H9 (cell line): ENCODE results near the gene STON2. TPM values are rescaled to one million over a fixed set of nuclear protein-coding genes. Genes with fewer than 3 reads are reported as not detected.

Experiments
- DNase-seq: peaks from one replicate; pipeline ENCODE4 v3.0.0-alpha.2; 2017
- H2AFZ ChIP-seq: one replicate; pipeline ENCODE4 v1.6.1; 2013; ENCODE audit warnings: mild to moderate bottlenecking, low read length, control low read depth, moderate library complexity
- H2AK5ac ChIP-seq: 2 replicates; pipeline ENCODE4 v1.6.1; 2013; ENCODE audit warnings: low read length, control low read depth, mixed read lengths; ENCODE audit not compliant: insufficient read length
- H2BK120ac ChIP-seq: one replicate; pipeline ENCODE4 v1.6.1; 2013; ENCODE audit warnings: low read depth, mild to moderate bottlenecking, low read length, control low read depth, inconsistent platforms; ENCODE audit not compliant: poor library complexity, severe bottlenecking
- H2BK12ac ChIP-seq: 2 replicates; pipeline ENCODE4 v1.6.1; 2013; ENCODE audit warnings: low read length, control low read depth, mixed read lengths, low read depth; ENCODE audit not compliant: insufficient read length
- H2BK15ac ChIP-seq: 2 replicates; pipeline ENCODE4 v1.6.1; 2013; ENCODE audit warnings: low read depth, low read length, control low read depth
- H2BK20ac ChIP-seq: one replicate; pipeline ENCODE4 v1.6.1; 2013; ENCODE audit warnings: low read depth, mild to moderate bottlenecking, low read length, control low read depth, inconsistent platforms; ENCODE audit not compliant: poor library complexity, severe bottlenecking
- H2BK5ac ChIP-seq: 2 replicates; pipeline ENCODE4 v1.6.1; 2013; ENCODE audit warnings: low read length, control low read depth, mixed read lengths; ENCODE audit not compliant: insufficient read length
- H3K14ac ChIP-seq: 2 replicates; pipeline ENCODE4 v1.6.1; 2013; ENCODE audit warnings: low read length, control low read depth; ENCODE audit not compliant: insufficient read depth
- H3K18ac ChIP-seq: 2 replicates; pipeline ENCODE4 v1.6.1; 2013; ENCODE audit warnings: low read depth, mild to moderate bottlenecking, mixed read lengths, low read length, control low read depth; ENCODE audit not compliant: insufficient read length
- H3K23ac ChIP-seq: 2 replicates; pipeline ENCODE4 v1.6.1; 2013; ENCODE audit warnings: low read length, control low read depth, mixed read lengths, low read depth; ENCODE audit not compliant: insufficient read length
- H3K23me2 ChIP-seq: 2 replicates; pipeline ENCODE4 v1.6.1; 2013; ENCODE audit warnings: low read depth, mild to moderate bottlenecking, mixed read lengths, low read length, control low read depth; ENCODE audit not compliant: insufficient read length, poor library complexity, severe bottlenecking
- H3K27ac ChIP-seq: 2 replicates; pipeline ENCODE4 v1.5.1; 2013; ENCODE audit warnings: low read length, control low read depth, mixed read lengths, low read depth; ENCODE audit not compliant: insufficient read length
- H3K27me3 ChIP-seq: 2 replicates; pipeline ENCODE4 v1.6.1; 2013; ENCODE audit warnings: low read length, control low read depth, inconsistent platforms; ENCODE audit not compliant: insufficient read depth
- H3K4ac ChIP-seq: 2 replicates; pipeline ENCODE4 v1.6.1; 2013; ENCODE audit warnings: low read depth, mild to moderate bottlenecking, control low read depth, inconsistent platforms, low read length, moderate library complexity
- H3K4me1 ChIP-seq: 2 replicates; pipeline ENCODE4 v1.6.1; 2013; ENCODE audit warnings: low read length, control low read depth, inconsistent platforms; ENCODE audit not compliant: insufficient read depth
- H3K4me2 ChIP-seq: 2 replicates; pipeline ENCODE4 v1.6.1; 2013; ENCODE audit warnings: low read length, control low read depth, mixed read lengths; ENCODE audit not compliant: insufficient read length, insufficient read depth
- H3K56ac ChIP-seq: 2 replicates; pipeline ENCODE4 v1.6.1; 2013; ENCODE audit warnings: low read depth, mild to moderate bottlenecking, mixed read lengths, low read length, control low read depth; ENCODE audit not compliant: insufficient read length
- H3K79me1 ChIP-seq: 2 replicates; pipeline ENCODE4 v1.6.1; 2013; ENCODE audit warnings: low read depth, mild to moderate bottlenecking, moderate library complexity, low read length, control low read depth, inconsistent platforms; ENCODE audit not compliant: insufficient read depth, poor library complexity, severe bottlenecking
- H3K79me2 ChIP-seq: 2 replicates; pipeline ENCODE4 v1.6.1; 2013; ENCODE audit warnings: low read length, control low read depth, inconsistent platforms; ENCODE audit not compliant: insufficient read depth
- H3K9ac ChIP-seq: 2 replicates; pipeline ENCODE4 v1.6.1; 2013; ENCODE audit warnings: low read length, control low read depth, mixed read lengths; ENCODE audit not compliant: insufficient read length; ENCODE audit errors: extremely low read depth
- H3K9me3 ChIP-seq: one replicate; pipeline ENCODE4 v1.6.1; 2013; ENCODE audit warnings: low read depth, low read length, inconsistent platforms; ENCODE audit not compliant: control insufficient read depth
- H3T11ph ChIP-seq: one replicate; pipeline ENCODE4 v1.6.1; 2013; ENCODE audit warnings: mild to moderate bottlenecking, low read length, control low read depth, inconsistent platforms
- H4K20me1 ChIP-seq: one replicate; pipeline ENCODE4 v1.6.1; 2013; ENCODE audit not compliant: control insufficient read depth, insufficient read length, insufficient read depth
- H4K5ac ChIP-seq: 2 replicates; pipeline ENCODE4 v1.6.1; 2013; ENCODE audit warnings: low read depth, mild to moderate bottlenecking, mixed read lengths, low read length, control low read depth; ENCODE audit not compliant: insufficient read length
- H4K8ac ChIP-seq: replicated peaks from 2 replicates; pipeline ENCODE4 v1.6.1; 2013; ENCODE audit warnings: low read length, control low read depth, mixed read lengths, low read depth; ENCODE audit not compliant: insufficient read length
- H4K91ac ChIP-seq: 2 replicates; pipeline ENCODE4 v1.6.1; 2013; ENCODE audit warnings: low read depth, mild to moderate bottlenecking, moderate library complexity, mixed read lengths, low read length, control low read depth; ENCODE audit not compliant: insufficient read length
- H3K27ac Mint-ChIP-seq, 3 experiments: 2 replicates in 2 of 3; 3 replicates in 1 of 3; pipeline ENCODE4 v1.8.0; 2020 to 2021; ENCODE audit warnings: mixed read lengths in 3 of 3, mild to moderate bottlenecking in 1 of 3, moderate library complexity in 1 of 3
- H3K27me3 Mint-ChIP-seq: 2 replicates; pipeline ENCODE4 v1.8.0; 2021; ENCODE audit warnings: low read depth, mild to moderate bottlenecking, moderate library complexity, mixed read lengths
- H3K36me3 Mint-ChIP-seq, 3 experiments: 2 replicates in 2 of 3; 3 replicates in 1 of 3; pipeline ENCODE4 v1.8.0; 2020 to 2021; ENCODE audit warnings: low read depth in 3 of 3, mixed read lengths in 3 of 3; ENCODE audit not compliant: insufficient read depth in 1 of 3
- H3K4me1 Mint-ChIP-seq, 2 experiments: 2 replicates each; pipeline ENCODE4 v1.8.0; 2020; ENCODE audit warnings: mixed read lengths in 2 of 2
- H3K4me3 Mint-ChIP-seq, 2 experiments: 2 replicates in 1 of 2; 3 replicates in 1 of 2; pipeline ENCODE4 v1.8.0; 2020 to 2021; ENCODE audit warnings: mild to moderate bottlenecking in 2 of 2, mixed read lengths in 2 of 2, moderate library complexity in 1 of 2
- H3K9me3 Mint-ChIP-seq, 2 experiments: 2 replicates in 1 of 2; 3 replicates in 1 of 2; pipeline ENCODE4 v1.8.0; 2020; ENCODE audit warnings: mild to moderate bottlenecking in 2 of 2, mixed read lengths in 2 of 2, moderate library complexity in 1 of 2
- CTCF ChIP-seq: fragments of 200-600 bp; sonication (generic); conservative IDR thresholded peaks from 3 replicates; pipeline ENCODE4 v1.8.0; 2021; ENCODE audit warnings: antibody characterized with exemption, mild to moderate bottlenecking
- WGBS: extraction: QIAGEN DNeasy Blood & Tissue Kit; methylation state at CpG from one replicate; pipeline ENCODE4 v1.1.7; 2013; ENCODE audit warnings: missing lambda C conversion rate, low lambda C conversion rate, mixed read lengths; ENCODE audit not compliant: insufficient read length; ENCODE audit errors: extremely low coverage; 5-methylcytosine and 5-hydroxymethylcytosine counted together
- total RNA-seq: library from RNA; stranded (reverse); gene quantifications from 2 replicates; pipeline ENCODE4 v1.2.1, GENCODE V29; 2021

STON2 gene
- total RNA-seq, 1 experiment from 2014 or later, result 62.9 TPM

GRCh38 chr14:81449576-81449975 lies 49.5 kb upstream of the STON2 start:
- Histone ChIP-seq H3K9me3 (no peaks in the 10 kb centered on the region), H3K4ac (no peak overlapping the region), H3T11ph (no peak overlapping the region), H3K23ac (no peak overlapping the region), H3K56ac (no peak overlapping the region), H2AFZ (no peak overlapping the region), H2AK5ac (no peak overlapping the region), H3K4me1 (peaks cover 5% of the 10 kb centered on the region; the same call in 1 of the 2 replicates), H3K79me2 (no peaks in the 10 kb centered on the region), H2BK5ac (no peak overlapping the region), H2BK20ac (no peak overlapping the region), H3K27me3 (no peaks in the 10 kb centered on the region), H2BK120ac (no peak overlapping the region), H2BK15ac (no peak overlapping the region), H3K14ac (no peak overlapping the region; the same call in 1 of the 2 replicates), H3K27ac (no peak overlapping the region), H3K79me1 (no peaks in the 10 kb centered on the region), H3K4me2 (no peak overlapping the region), H4K91ac (no peak overlapping the region), H3K9ac (no peak overlapping the region), H4K8ac (no peak overlapping the region), H3K18ac (no peak overlapping the region), H3K23me2 (no peaks in the 10 kb centered on the region), H4K20me1 (no peaks in the 10 kb centered on the region), H2BK12ac (no peak overlapping the region), H4K5ac (no peak overlapping the region)
- H3K36me3 Mint-ChIP-seq, result no peaks in the 10 kb centered on the region
- TF ChIP-seq CTCF, result no peak
- DNase-seq, result no peak
- H3K27me3 Mint-ChIP-seq, result peaks cover 3% of the 10 kb centered on the region; the same call in 1 of the 2 replicates
- no peak overlapping the region; a peak in 1 of 5 replicates for H3K4me3 Mint-ChIP-seq
- WGBS, result no CpG with 5 or more reads among the region's 6 CpGs
- H3K27ac Mint-ChIP-seq, result no peak overlapping the region
- H3K4me1 Mint-ChIP-seq, result peaks cover 29 to 30% of the 10 kb centered on the region in 2 experiments
- H3K9me3 Mint-ChIP-seq, result peaks cover 2 to 3% of the 10 kb centered on the region in 2 experiments; a peak in 4 of 5 replicates
